Sigmoid colon (tissue), 7 donors: ENCODE measurements around the gene PCBP3. TPM values are rescaled to one million over a fixed set of nuclear protein-coding genes. Genes with fewer than 3 reads are reported as not detected.
A peak's percentile ranks its signal among the peaks of the same experiment; 100 is the strongest.

Experiments used
- DNase-seq: peaks from one replicate; pipeline ENCODE4 v3.0.0-alpha.2; 2019
- H3K27ac ChIP-seq, 4 donors: fragments of 200-600 bp; sonication (generic); one replicate each; pipeline ENCODE4 v1.5.1; 2016 to 2019; ENCODE audit warnings: mild to moderate bottlenecking in 1 of 4
- H3K27me3 ChIP-seq, 3 donors: fragments of 200-600 bp; sonication (generic); one replicate each; pipeline ENCODE4 v1.5.1; 2019; ENCODE audit warnings: mild to moderate bottlenecking in 1 of 3
- H3K36me3 ChIP-seq, 4 donors: fragments of 200-600 bp; sonication (generic); one replicate each; pipeline ENCODE4 v1.5.1; 2016 to 2019
- H3K4me1 ChIP-seq, 4 donors: fragments of 200-600 bp; sonication (generic); one replicate each; pipeline ENCODE4 v1.5.1; 2017 to 2019
- H3K4me3 ChIP-seq, 4 donors: fragments of 200-600 bp; sonication (generic); one replicate each; pipeline ENCODE4 v1.5.1; 2017 to 2019; ENCODE audit warnings: mild to moderate bottlenecking in 2 of 4, moderate library complexity in 1 of 4
- H3K9me3 ChIP-seq, 4 donors: fragments of 200-600 bp in 3 of 4; sonication (generic) in 3 of 4; one replicate each; pipeline versions ENCODE4 v1.5.1 to v1.6.1; 2013 to 2019
- EP300 ChIP-seq, 4 donors: sonication (generic); formaldehyde crosslinking; IDR thresholded peaks; one replicate each; pipeline ENCODE4 v1.6.1; 2017; ENCODE audit warnings: antibody characterized with exemption in 4 of 4
- POLR2AphosphoS5 ChIP-seq, 4 donors: sonication (generic); formaldehyde crosslinking; IDR thresholded peaks; one replicate each; pipeline ENCODE4 v1.6.1; 2017; ENCODE audit warnings: antibody characterized with exemption in 4 of 4
- WGBS, 2 donors: extraction: QIAGEN DNeasy Blood & Tissue Kit; methylation state at CpG; one replicate each; pipeline ENCODE4 v1.1.7; 2013; 5-methylcytosine and 5-hydroxymethylcytosine counted together
- intact Hi-C: fragments of 100-400 bp; cut with DNase I; formaldehyde crosslinking; loops from one replicate; pipeline ENCODE4 v1.15.1; 2023
- polyA plus RNA-seq, 3 donors: library from polyadenylated mRNA; stranded (reverse); fragments of 200-250 nt; gene quantifications; one replicate each; pipeline ENCODE4 v1.2.3, GENCODE V29; 2013
- total RNA-seq, 4 donors: library from RNA; depleted of rRNA; stranded (reverse); fragments of >200 nt; gene quantifications; one replicate each; pipeline ENCODE4 v1.1.0, GENCODE V29; 2016
- donor health status: healthy with polysubstance abuse.
- donor health status: Bipolar disorder and iron deficiency.
- donor health status: healthy.

Gene PCBP3
- total and polyA plus RNA-seq, 7 donors: 1.2 to 21.3 (median 8.2) TPM

DNA sequence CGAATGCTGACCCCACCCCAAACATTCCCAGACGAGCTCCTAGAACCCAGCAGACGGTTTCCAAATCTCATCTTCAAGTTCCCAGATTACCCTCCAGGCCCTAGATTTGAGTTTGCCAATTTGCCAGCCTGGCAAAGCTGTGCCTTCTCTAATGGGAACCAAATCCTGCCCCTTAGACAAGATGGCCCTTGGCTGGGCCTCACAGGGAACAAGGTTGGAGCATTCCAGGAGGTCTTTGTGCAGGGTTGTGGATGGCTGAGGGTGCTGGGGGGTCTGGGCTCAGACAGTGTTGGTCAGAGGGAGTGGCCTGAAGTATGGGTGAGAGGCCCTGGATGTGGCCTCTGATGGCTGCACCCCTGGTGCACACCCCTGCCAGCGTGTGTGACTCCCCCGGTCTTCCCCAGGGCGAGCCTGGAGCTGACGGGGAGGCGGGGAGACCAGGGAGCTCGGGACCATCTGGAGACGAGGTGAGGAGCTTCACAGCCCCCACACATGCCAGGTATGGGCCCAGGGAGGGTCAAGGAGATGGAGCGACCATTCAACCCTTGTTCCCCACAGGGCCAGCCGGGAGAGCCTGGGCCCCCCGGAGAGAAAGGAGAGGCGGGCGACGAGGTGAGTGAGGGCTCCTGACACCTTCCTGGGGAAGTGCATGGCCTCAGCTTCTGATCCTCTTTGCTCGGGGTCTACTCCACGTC, 348.2 kb downstream of the PCBP3 start:
- TF ChIP-seq EP300 (IDR thresholded peaks at IDR 0.05) (no peak), POLR2AphosphoS5 (IDR thresholded peaks at IDR 0.05) (peak in 1 of 4 donors; percentile 16)
- Histone ChIP-seq H3K4me3 (no peak overlapping the region), H3K9me3 (no peaks in the 10 kb centered on the region), H3K27ac (peak overlapping the region; percentile 73 to 80 (median 79)), H3K27me3 (no peaks in the 10 kb centered on the region), H3K36me3 (peaks cover 66 to 93% (median 78%) of the 10 kb centered on the region in 4 donors), H3K4me1 (peaks cover 0 to 93% (median 83%) of the 10 kb centered on the region in 4 donors)
- DNase-seq: peak; percentile 62
- WGBS, 2 donors: 78 to 85% methylated on average over 18 of the region's 18 CpGs
- intact Hi-C loops: no loop called here

Other genes with a start within 250 kb of the PCBP3 start
- gene COL18A1, start 238.6 kb upstream of the PCBP3 start, total RNA-seq: 100 to 1,000 TPM in 3 of 4 donors, 10 to 100 TPM in 1; 39.7 to 197 (median 103) TPM
- gene COL18A1, start 238.6 kb upstream of the PCBP3 start, polyA plus RNA-seq: 10 to 100 TPM in 1 of 3 donors, 1 to 10 TPM in 2; 4.4 to 34.8 (median 5.4) TPM
- gene SLC19A1, start 101.3 kb upstream of the PCBP3 start, total RNA-seq: 1 to 10 TPM; 2.1 to 6.4 (median 2.5) TPM
- 10 to 100 TPM in 1 of 3 donors, 1 to 10 TPM in 2; 1.8 to 10.7 (median 3.2) TPM for gene SLC19A1, start 101.3 kb upstream of the PCBP3 start, polyA plus RNA-seq